Umbilical cord (tissue), 2 donors: Measurements from ENCODE around the gene PRDM11. TPM values are rescaled to one million over a fixed set of nuclear protein-coding genes. Genes with fewer than 3 reads are reported as not detected.

Source experiments
- DNase-seq: peaks from one replicate; pipeline ENCODE4 v3.0.0-alpha.2; 2015; ENCODE audit warnings: low spot score
- total RNA-seq: library from RNA; depleted of rRNA; stranded (reverse); fragments of >200 nt; gene quantifications from one replicate; pipeline ENCODE4 v1.2.3, GENCODE V29; 2014; ENCODE audit warnings: low replicate concordance; ENCODE audit not compliant: insufficient read depth

Gene PRDM11
- total RNA-seq, 1 donor from 2014 or later, result 14.2 TPM

GRCh38 chr11:45141631-45142030 is 4.8 kb upstream of the PRDM11 start:
- no peak for DNase-seq

GRCh38 chr11:45142241-45143055 is 4.0 kb upstream of the PRDM11 start:
- DNase-seq, result peak; percentile 95

- DNase-seq, result no peak
Measured at GRCh38 chr11:45143494-45143893, 2.9 kb upstream of the PRDM11 start.

GRCh38 chr11:45144126-45145082 is 2.0 kb upstream of the PRDM11 start:
- DNase-seq, result no peak

- DNase-seq, result no peak
Measured at GRCh38 chr11:45145083-45145378, 1.4 kb upstream of the PRDM11 start.

GRCh38 chr11:45145379-45146071 is 914 bp upstream of the PRDM11 start:
- DNase-seq, result peak; percentile 40

GRCh38 chr11:45147017-45147728 is 734 bp downstream of the PRDM11 start:
- peak; percentile 96 for DNase-seq

- no peak for DNase-seq
Measured at GRCh38 chr11:45147891-45148675, 1.6 kb downstream of the PRDM11 start.

GRCh38 chr11:45149483-45150056 is 3.1 kb downstream of the PRDM11 start:
- DNase-seq, result no peak

- DNase-seq, result no peak
Measured at GRCh38 chr11:45150301-45150700, 3.9 kb downstream of the PRDM11 start.

- DNase-seq, result no peak
Measured at GRCh38 chr11:45150943-45151342, 4.5 kb downstream of the PRDM11 start.

GRCh38 chr11:45151362-45151982 is 5.0 kb downstream of the PRDM11 start:
- no peak for DNase-seq

GRCh38 chr11:45152740-45153595 is 6.5 kb downstream of the PRDM11 start:
- DNase-seq, result no peak

GRCh38 chr11:45154276-45154675 is 7.8 kb downstream of the PRDM11 start:
- DNase-seq, result no peak

GRCh38 chr11:45155058-45155551 is 8.7 kb downstream of the PRDM11 start:
- no peak for DNase-seq

- DNase-seq, result no peak
Measured at GRCh38 chr11:45155627-45156180, 9.3 kb downstream of the PRDM11 start.

- DNase-seq, result no peak
Measured at GRCh38 chr11:45156201-45156600, 9.8 kb downstream of the PRDM11 start.

GRCh38 chr11:45156741-45157140 is 10.3 kb downstream of the PRDM11 start:
- no peak for DNase-seq
